Suprapubic skin (tissue), 4 donors: ENCODE results near the gene SHROOM4.

Experiments used
- POLR2A ChIP-seq, 2 donors: fragments of 450-650 bp; IDR thresholded peaks; one replicate each; pipeline ENCODE4 v1.6.1; 2017; ENCODE audit warnings: antibody characterized with exemption in 2 of 2, mild to moderate bottlenecking in 2 of 2, moderate library complexity in 2 of 2
- POLR2AphosphoS5 ChIP-seq, 3 donors: sonication (generic); formaldehyde crosslinking; IDR thresholded peaks; one replicate each; pipeline ENCODE4 v1.6.1; 2017; ENCODE audit warnings: antibody characterized with exemption in 3 of 3
- TF ChIP-seq, protein P1 (sequence below), 2 donors: fragments of 200-600 bp in 1 of 2; fragments of 450-650 bp in 1 of 2; sonication (generic) in 1 of 2; IDR thresholded peaks; one replicate each; pipeline ENCODE4 v1.5.1; 2016 to 2019; ENCODE audit warnings: antibody characterized with exemption in 2 of 2, mild to moderate bottlenecking in 1 of 2, moderate library complexity in 1 of 2

DNA sequence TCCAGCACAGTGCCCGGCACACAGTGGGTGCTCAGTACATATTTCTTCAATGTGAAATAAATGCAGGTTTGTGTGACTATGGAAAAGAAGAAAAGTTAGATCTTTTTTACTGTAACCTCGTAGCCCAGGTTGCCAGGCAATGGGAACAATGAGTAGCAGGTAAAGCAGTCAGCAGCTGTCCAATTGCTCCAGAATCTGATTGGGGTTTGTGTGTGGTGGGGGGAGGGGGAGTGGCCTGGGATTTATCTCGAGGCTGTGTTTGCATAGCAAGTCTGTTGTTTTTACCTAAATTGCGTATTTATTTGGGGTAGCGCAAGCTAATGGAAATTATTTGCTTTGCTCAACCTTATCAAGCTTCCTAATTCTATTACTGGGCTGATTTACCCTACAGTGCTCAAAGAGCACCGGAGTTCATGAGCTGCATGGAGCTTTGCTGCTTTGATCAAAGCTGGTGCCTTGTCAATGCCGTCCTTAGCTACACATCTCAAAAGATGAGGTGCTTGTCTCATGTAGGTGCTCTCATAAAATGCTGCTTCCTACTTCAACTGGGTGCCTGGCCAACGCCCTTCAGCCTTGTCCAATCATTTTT, 198.3 kb downstream of the SHROOM4 start:
- TF ChIP-seq, protein P1, sequence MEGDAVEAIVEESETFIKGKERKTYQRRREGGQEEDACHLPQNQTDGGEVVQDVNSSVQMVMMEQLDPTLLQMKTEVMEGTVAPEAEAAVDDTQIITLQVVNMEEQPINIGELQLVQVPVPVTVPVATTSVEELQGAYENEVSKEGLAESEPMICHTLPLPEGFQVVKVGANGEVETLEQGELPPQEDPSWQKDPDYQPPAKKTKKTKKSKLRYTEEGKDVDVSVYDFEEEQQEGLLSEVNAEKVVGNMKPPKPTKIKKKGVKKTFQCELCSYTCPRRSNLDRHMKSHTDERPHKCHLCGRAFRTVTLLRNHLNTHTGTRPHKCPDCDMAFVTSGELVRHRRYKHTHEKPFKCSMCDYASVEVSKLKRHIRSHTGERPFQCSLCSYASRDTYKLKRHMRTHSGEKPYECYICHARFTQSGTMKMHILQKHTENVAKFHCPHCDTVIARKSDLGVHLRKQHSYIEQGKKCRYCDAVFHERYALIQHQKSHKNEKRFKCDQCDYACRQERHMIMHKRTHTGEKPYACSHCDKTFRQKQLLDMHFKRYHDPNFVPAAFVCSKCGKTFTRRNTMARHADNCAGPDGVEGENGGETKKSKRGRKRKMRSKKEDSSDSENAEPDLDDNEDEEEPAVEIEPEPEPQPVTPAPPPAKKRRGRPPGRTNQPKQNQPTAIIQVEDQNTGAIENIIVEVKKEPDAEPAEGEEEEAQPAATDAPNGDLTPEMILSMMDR (IDR thresholded peaks at IDR 0.05), result no peak
- TF ChIP-seq POLR2AphosphoS5 (IDR thresholded peaks at IDR 0.05), result no peak
- TF ChIP-seq POLR2A (IDR thresholded peaks at IDR 0.05), result no peak
